GM19395 (cell line): ENCODE data around the gene CBLB.

Experiments
- ATAC-seq: cut with Tn5 transposase; IDR thresholded peaks from one replicate; pipeline ENCODE4 v1.9.1; 2021; ENCODE audit warnings: mild to moderate bottlenecking, moderate library complexity; ENCODE audit not compliant: unreplicated experiment

The CBLB gene

DNA sequence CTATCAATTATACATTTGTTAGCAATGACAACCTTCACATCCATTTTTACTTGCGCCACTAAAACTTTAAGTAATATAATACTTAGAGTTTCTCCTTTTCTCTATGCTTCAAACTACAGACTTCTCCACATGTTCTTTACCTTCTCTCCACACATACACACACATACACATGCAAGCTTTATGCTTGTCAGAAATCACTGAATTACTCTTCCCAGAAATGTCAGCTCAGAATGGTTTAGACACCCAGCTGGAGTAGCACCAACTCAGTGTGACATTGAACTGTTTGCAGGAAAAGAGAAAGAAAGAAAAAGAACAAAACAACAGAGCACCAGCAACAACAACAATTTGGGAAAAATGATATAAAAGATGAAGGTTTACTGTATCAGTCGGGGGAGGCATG, 20.9 kb downstream of the CBLB start:
- no peak for ATAC-seq

DNA sequence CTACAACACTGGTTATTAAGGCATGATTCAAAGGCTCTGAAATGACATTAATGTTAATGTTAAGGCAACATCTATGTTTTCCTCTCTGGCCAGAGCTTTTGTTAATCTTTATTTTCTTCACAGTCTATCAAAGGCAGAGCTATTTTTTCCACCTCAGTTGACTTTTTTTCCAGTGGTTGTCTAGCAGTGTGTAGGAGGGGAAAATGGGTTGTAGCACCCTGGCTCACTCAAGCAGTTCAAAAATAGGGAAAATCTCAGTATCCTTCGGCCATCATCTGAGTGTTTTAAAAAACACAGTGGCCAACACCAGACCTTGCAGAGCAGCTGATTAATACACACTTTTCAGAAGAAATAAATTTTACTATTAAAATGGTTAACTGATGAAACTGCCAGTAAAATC, 21.4 kb downstream of the CBLB start:
- no peak for ATAC-seq

DNA sequence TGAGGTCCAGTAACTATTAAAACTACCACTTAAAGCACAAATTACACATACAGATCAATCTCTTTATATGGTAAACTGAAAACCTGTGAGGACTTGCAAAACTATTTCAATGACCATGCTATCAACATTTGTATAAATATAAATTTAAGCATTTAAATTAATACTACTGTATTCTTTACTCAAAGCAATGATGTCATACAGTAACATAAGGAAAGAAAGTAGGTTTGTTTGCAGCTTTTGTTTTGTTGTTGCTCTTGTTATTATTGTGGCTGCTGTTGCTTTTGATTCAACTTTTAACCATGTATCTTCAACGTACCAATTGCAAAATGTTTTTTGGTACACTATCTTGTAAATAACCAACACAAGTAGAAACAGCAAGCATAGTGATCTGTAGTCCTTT, 22.0 kb downstream of the CBLB start:
- no peak for ATAC-seq

DNA sequence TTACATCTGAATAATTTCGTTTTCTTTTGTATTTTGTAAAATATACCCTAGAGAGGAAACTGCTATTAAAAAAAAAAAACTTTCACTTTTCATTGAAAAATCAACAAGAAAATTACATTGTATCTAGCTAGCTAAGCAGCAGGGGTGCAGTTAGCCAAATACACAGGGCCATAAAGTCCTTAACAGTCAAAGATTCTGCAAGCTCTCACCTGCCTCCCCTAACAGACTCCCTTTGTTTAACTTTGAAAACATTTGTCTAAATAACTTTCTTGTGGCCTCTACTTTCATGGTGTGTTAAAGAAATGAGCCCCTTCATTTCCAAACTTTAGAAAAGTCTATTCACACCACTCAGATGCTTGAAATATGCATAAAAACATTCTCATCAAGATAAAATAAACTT, 23.3 kb downstream of the CBLB start:
- no peak for ATAC-seq

DNA sequence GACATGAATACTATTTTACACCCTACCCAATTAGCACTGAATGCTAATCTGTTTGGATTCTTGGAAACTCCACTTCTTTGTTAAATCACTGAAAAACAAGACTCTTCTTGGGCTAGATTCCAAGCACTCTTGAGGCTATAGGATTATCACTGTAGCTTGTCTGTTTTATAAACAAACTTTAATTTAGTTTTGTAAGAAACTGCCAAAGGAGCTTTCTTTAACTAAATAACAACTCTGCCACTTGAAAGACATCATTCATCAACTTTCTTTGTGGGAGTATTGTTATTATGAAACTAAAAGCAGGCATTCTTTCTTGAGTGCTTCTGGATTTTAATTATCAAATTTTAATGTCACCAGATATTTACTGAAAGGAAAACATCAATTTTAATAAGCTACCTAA, 24.1 kb downstream of the CBLB start:
- no peak for ATAC-seq

DNA sequence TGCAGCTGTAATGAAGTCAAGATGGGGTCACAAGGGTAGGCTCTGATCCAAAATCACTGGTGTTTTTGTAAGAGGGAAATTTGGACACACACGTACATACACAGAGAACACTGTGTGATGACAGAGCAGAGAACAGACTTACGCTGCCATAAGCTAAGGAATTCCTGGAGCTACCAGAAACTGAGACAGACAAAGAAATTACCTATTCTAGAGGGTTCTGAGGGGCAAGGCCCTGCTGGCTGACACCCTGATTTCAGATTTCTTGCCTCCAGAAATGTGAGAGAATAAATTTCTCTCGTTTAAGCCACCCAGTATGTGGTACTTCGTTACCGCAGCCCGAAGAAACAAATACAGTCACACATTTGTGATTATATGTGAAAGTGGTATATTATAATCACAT, 24.8 kb downstream of the CBLB start:
- no peak for ATAC-seq

DNA sequence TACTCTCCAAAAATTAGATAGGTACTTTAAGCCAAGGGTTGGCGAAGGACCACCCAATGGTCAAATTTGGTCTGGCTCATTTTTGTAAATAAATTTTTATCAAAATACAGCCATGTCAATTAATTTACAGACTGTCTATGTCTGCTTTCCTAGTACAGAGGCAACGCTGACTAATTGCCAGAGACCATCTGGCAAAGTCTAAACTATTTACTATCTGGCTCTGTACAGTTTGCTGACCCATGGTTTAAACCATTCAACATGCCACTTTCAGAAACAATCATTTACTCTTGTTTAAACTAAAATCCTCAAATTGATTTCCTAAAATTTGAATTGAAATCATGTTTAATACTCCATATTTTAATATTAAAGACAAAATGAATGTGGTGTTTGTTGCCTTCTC, 25.9 kb downstream of the CBLB start:
- ATAC-seq: no peak

DNA sequence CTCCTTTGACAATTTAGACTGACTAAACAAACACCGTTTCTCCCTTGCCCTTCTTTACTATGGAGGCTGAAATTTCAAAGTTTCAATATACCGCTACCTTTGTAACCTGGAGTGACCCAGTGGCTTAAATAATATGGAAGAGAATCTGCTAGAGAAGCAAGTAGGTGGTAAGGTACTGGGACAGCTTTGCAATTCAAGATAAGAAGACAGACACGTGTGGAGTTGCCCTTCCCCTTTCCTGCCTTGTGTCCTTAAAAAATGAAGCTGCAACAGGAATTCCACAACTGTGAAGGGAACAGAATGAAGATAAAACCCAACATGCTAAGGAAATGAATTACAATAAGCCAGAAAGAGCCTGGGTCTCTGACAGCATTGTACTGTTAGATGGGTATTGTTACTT, 26.4 kb downstream of the CBLB start:
- no peak for ATAC-seq

DNA sequence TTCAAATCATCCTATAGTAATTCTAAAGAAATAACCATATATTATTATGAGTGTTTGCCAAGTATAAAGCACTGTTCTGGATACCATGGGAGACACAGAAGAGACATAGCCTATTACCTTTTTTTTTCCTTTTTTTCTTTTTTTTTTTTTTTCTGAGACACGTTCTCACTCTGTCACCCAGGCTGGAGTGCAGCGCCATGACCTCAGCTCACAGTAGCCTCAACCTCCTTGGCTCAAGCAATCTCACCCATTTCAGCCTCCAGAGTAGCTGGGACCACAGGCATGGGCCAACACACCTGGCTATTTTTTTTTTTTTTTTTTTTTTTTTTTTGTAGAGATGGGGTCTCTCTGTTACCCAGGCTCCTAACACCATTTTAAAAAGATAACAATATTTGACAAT, 30.9 kb downstream of the CBLB start:
- no peak for ATAC-seq

DNA sequence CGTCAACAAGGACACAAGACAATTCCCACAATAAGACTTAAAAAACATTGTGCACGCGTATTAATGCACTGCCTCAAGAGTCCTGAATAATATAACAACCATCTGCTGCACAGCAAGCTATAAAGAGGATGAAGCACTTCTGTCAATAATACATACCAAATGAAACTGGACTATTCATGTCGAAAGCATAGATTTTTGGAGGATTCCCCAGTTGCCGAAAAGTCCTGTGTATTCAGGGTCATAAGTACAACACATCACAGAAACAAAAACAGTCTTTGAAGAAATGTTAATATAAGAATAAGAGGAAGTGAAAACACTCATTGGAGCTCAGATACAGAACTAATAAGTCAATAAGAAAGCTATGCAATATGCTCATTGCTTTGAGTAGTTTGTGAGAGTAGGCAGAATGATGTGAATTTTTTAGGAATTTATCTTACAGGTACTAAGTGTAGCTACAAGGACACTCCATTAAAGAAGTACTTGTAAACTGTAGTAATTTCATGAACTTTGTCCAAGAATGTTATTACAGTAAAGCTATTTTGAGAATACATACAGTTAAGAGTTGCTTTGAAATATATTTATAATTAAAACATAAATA, 31.6 kb downstream of the CBLB start:
- ATAC-seq: peak; percentile 97

DNA sequence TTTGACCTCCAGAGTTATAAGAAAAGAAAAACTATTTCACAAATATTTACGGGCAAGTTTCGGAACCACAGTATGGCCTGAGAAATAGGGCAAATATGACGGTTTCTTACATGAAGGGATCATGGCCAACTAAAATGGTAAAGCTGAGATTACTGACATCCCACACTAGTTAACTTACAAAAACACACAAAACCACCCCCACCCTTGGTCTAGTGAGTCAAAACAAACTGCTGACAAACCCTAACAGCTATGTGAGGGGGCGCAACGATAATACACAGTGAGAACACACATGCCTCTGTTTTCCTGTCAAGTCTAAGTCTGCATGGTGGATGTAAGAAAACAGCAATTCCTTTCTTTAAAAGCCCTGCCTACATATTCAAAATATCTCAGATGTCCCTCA, 32.3 kb downstream of the CBLB start:
- ATAC-seq: peak; percentile 60

DNA sequence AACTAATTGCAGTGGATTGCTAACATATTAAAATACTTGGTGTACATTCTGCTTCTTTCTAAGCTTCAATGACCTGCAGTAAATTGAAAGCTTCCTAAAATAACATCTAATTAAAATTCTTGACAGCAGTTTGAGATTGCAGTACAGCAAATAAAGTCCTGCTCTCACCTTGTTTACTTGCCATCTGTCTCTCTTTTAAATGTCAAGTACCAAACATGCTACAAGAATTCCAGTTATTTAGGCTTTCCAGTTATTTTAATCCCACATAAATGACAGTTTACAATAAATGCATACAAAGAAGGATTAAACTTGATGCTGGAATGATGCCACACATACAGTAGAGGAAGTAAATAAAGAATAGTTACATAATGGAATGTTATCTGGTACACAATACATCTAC, 33.2 kb downstream of the CBLB start:
- no peak for ATAC-seq

DNA sequence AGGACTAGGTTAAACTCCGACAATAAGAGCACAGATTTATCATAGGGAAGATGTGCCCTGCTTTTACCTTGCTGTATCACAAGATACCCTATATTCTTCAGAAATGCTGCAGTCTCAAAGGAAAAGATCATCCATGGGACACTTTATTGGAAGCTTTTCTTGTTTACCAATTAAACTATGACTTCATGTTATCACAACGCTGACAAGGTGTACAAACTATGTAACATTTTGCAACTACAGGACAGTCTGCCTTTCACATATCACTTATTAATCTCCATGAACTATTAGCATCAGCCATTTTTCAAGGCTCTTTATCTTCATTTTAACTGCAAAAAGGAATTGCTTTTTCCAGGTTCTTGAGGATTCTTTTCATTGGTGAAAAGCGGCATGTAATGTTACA, 34.0 kb downstream of the CBLB start:
- no peak for ATAC-seq

DNA sequence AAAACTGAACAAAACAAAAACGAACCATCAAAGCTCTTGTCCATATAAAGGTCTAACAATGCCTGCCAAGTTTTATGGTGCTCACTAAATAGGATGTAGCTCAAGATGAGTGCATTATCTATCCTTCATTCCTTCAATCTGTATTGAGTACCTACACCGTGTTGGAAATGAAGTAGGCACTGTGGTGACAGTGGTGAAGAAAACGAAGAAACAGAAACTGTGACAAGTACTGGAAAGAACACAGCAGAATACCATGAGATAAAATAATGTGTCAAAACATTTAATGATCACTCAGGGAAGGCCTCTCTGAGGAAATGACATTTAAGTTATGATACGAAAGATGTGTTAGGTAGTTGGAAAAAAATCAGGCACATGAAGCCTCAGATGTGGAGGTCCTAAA, 36.2 kb downstream of the CBLB start:
- no peak for ATAC-seq

DNA sequence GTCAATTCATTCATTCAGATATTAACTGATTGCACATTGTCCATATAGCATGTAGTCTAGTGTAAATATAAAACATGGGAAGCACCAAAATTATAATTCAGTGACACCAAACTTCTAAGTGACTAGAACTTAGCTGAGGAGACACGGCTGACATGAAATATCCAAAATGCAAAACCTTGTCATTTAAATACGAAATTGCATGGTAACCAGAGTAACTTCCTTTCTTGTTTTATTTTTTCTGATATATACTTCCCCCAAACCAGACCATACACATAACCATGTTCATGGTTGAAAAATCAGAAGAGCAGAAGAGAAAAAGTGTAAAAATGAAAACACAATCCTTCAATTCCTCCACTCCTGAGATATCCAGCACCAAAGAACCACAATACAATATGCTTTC, 38.0 kb downstream of the CBLB start:
- ATAC-seq: no peak

DNA sequence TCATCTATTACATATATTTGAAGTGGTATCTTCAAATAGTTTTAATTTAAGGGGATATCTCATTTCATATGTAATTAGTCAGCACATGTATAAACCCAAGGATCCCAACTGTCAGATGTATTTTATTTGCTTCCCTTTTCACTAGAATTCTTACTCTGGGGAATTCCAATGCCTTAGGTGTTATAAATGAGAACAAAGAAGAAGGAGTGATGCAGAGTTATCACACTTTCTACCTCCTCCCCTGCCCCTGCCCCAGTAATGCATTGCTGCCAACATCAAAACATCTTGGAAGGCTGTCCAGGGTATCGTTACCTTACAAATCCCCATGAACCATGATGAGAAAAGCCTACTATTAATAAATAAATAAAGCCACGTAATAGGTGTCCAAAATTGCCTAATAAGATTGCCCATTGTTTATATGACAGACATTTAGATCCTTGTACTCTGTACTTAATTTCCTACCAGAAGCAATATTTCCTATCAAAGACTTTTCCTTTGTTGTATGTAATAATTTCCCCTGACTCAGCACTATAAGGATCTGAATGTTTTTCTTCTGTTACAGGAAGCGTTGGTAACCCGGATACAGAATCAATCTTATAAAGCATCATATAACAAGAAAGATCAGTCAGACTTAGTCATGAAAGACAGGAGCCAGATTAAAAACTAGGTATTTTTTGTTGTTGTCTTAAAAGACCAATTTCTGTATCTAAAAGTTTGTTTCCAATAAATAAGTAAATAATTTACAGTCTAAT, 38.8 kb downstream of the CBLB start:
- ATAC-seq: no peak

DNA sequence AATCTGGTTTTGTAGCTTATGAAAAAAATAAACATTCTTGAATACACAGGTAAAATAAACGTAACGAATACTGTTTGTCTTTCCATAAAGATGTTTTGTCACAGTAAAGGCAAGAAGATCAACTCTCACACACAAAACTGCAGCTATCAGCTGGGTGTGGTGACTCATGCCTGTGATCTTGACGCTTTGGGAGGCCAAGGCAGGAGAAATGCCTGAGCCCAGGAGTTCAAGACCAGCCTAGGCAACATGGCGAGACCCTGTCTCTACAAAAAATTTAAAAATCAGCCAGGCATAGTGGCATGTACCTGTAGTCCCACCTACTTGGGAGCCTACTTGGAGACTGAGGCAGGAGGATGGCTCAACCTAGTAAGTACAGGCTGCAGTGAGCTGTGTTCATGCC, 39.6 kb downstream of the CBLB start:
- ATAC-seq: no peak

DNA sequence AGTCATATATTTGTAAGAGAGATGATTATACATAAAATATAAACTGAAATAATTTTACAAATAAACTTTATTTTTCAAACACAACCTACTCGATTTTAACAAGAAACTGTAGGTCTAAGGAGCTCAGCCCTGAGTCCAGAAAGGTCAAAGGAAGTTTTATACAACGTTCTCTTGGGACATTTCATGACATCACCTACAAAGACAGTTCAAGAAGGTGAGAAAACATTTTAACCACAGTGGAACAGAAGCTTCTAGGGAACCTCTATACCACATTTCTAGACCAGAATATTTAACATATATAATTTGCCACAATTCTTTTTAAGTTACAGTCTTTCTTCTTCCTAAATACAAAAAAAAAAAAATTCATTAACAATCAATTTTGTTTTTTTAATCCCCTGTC, 40.1 kb downstream of the CBLB start:
- no peak for ATAC-seq

DNA sequence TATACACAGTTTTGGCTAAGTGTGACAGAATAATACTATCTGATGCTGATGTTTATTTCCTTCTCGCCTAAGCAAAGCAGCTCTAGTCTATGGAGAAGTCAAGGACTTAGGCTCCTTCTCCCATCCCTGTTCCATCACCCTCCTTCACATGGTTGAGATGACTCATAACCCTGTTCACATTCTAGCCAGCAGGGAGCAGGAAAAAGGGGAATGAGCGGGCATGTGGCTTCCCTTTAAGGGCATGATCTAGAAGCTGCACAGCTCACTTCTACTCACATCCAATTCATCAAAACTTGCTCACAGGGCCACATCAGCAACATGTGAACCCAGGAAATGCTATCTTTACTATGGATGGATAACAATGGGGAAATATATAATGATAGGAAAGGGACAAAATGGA, 40.9 kb downstream of the CBLB start:
- no peak for ATAC-seq

DNA sequence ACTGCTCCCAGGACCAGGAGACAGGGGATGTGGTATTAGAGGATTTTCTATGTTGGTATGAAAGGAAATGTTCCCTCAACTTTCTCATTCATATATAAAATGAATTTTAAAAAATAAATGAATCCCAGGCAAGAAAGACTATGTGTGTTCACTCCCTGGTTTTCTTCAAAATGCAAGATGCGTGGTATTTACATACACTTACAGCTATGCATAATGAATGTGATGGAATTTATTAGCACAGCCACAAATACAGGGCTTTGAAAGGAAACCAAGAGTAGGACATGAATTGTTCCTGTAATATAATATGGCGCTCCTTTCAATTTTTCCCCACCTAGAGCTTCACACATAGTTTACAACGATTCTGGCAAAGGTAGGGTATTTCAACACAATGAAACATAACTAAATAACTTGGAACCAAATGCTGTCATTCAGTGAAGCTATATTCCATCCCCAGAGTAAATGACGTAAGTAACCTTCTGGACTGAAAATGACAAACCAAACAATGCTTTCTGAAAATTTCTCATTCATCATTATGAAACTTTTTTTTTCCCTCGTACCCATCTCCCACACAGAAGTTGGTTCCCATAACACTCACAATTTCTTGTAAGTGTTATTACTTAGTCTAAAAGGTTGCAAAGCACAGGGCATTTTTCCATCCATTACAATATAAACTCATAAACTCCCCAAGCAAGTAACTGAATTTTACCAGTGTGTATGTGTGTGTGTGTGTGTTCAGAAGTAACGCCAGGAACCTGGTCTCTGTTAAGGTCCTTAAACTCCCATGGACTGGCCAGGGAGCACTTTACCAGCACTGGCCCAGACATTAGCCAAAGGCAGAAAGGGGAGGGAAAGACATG, 41.8 kb downstream of the CBLB start:
- ATAC-seq: peak; percentile 53

DNA sequence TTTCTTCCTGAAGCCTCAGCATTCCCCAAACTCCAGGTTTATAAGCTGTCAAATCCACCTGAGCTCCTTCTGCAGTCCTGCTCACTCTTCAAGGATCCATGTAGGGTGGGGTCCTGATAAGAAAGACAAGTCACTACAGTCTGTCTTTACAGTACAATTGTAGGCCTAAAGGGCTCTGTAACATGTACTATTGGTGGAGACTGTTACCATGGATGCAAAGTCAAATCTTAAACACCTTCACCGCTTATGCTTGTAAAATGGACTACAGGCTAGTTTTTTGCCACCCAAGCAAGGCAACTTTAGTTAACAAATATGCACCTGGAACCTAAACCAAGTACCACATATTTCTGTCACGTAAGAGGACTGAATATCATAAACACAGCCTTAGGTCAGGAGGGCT, 44.7 kb downstream of the CBLB start:
- ATAC-seq: no peak
